ENCODE measurements around the gene ING4.

ING4 gene

GRCh38 chr12:6647083-6647604 lies 15.8 kb downstream of the ING4 start, which contains the start of gene ACRBP:
TSS of gene ACRBP (minus strand) at chr12:6647432. CDS start at chr12:6647366, 66 bp downstream.
- H3K4me2 ChIP-seq (ENCODE audit: low read length, poor library complexity, severe bottlenecking) = no peak within 1 kb of the TSS
- peaks cover 2% of the 10 kb centered on the region for H3K79me1 ChIP-seq (replicated peaks; ENCODE audit: low read length, poor library complexity, severe bottlenecking)
- H3K4me3 ChIP-seq (ENCODE audit: insufficient read depth in 1 of 2, low read depth in 1 of 2, low read length in 2 of 2) = peak within 1 kb of the TSS in 1 of 2 experiments; percentile 77
- H3K27ac ChIP-seq (ENCODE audit: low read length, poor library complexity, severe bottlenecking) = no peak within 1 kb of the TSS
- no peak within 1 kb of the TSS for H2AK5ac ChIP-seq (ENCODE audit: low read length, severe bottlenecking)
- 23% methylated on average over 38 of the region's 38 CpGs for WGBS
- no peak within 1 kb of the TSS for H3K4ac ChIP-seq (ENCODE audit: low read depth in 1 of 2, low read length in 2 of 2)
- DNase-seq = peak; percentile 34
- no peaks in the 10 kb centered on the region for H3K4me1 ChIP-seq (ENCODE audit: control insufficient read depth, insufficient read depth, low read depth, low read length)
- H3K18ac ChIP-seq (ENCODE audit: low read depth in 1 of 2, low read length in 2 of 2) = no peak within 1 kb of the TSS
- no peak within 1 kb of the TSS for H3K23ac ChIP-seq (ENCODE audit: low read length in 2 of 2)
- peak within 1 kb of the TSS; percentile 57 for H2AFZ ChIP-seq (ENCODE audit: low read depth, low read length)
- no peak within 1 kb of the TSS for H2BK120ac ChIP-seq (ENCODE audit: low read depth, low read length)
- no peak within 1 kb of the TSS for H4K91ac ChIP-seq (ENCODE audit: low read length)
- H3K9me3 ChIP-seq (ENCODE audit: control insufficient read depth, low read length) = peaks cover 24% of the 10 kb centered on the region
- peak within 1 kb of the TSS; percentile 52 for H4K8ac ChIP-seq (ENCODE audit: low read length)
- no peak within 1 kb of the TSS for H2BK5ac ChIP-seq (ENCODE audit: low read depth, low read length, poor library complexity, severe bottlenecking)
- peaks cover 0 to 4% of the 10 kb centered on the region in 2 experiments for H3K27me3 ChIP-seq (ENCODE audit: control insufficient read depth in 1 of 2, insufficient read depth in 1 of 2, low read length in 2 of 2)
- no peak within 1 kb of the TSS for H2BK12ac ChIP-seq (ENCODE audit: low read length in 2 of 2)
- H3K14ac ChIP-seq (ENCODE audit: low read length in 2 of 2) = no peak within 1 kb of the TSS
- peaks cover 30 to 57% of the 10 kb centered on the region in 2 experiments for H3K36me3 ChIP-seq (ENCODE audit: control insufficient read depth in 1 of 2, insufficient read depth in 2 of 2, low read depth in 1 of 2, low read length in 2 of 2)
- H3K9ac ChIP-seq (ENCODE audit: low read length) = peak within 1 kb of the TSS; percentile 76
- H2BK15ac ChIP-seq (ENCODE audit: low read depth, poor library complexity, severe bottlenecking) = no peak within 1 kb of the TSS

GRCh38 chr12:6646276-6647082 lies 16.4 kb downstream of the ING4 start:
- Histone ChIP-seq H2AFZ (ENCODE audit: low read depth, low read length) (peak overlapping the region; percentile 57), H4K91ac (ENCODE audit: low read length) (no peak overlapping the region), H3K14ac (ENCODE audit: low read length in 2 of 2) (no peak overlapping the region), H3K9ac (ENCODE audit: low read length) (peak overlapping the region; percentile 76), H3K4me1 (ENCODE audit: control insufficient read depth, insufficient read depth, low read depth, low read length) (no peaks in the 10 kb centered on the region), H2BK5ac (ENCODE audit: low read depth, low read length, poor library complexity, severe bottlenecking) (no peak overlapping the region), H3K18ac (ENCODE audit: low read depth in 1 of 2, low read length in 2 of 2) (no peak overlapping the region), H3K9me3 (ENCODE audit: control insufficient read depth, low read length) (peaks cover 31% of the 10 kb centered on the region), H2BK15ac (ENCODE audit: low read depth, poor library complexity, severe bottlenecking) (no peak overlapping the region), H3K23ac (ENCODE audit: low read length in 2 of 2) (no peak overlapping the region), H2BK12ac (ENCODE audit: low read length in 2 of 2) (no peak overlapping the region), H3K4ac (ENCODE audit: low read depth in 1 of 2, low read length in 2 of 2) (no peak overlapping the region), H4K8ac (ENCODE audit: low read length) (peak overlapping the region; percentile 52), H3K36me3 (ENCODE audit: control insufficient read depth in 1 of 2, insufficient read depth in 2 of 2, low read depth in 1 of 2, low read length in 2 of 2) (peaks cover 26 to 50% of the 10 kb centered on the region in 2 experiments), H2BK120ac (ENCODE audit: low read depth, low read length) (no peak overlapping the region), H3K4me2 (ENCODE audit: low read length, poor library complexity, severe bottlenecking) (no peak overlapping the region), H3K27me3 (ENCODE audit: control insufficient read depth in 1 of 2, insufficient read depth in 1 of 2, low read length in 2 of 2) (peaks cover 0 to 6% of the 10 kb centered on the region in 2 experiments), H2AK5ac (ENCODE audit: low read length, severe bottlenecking) (no peak overlapping the region), H3K79me1 (replicated peaks; ENCODE audit: low read length, poor library complexity, severe bottlenecking) (peaks cover 2% of the 10 kb centered on the region), H3K27ac (ENCODE audit: low read length, poor library complexity, severe bottlenecking) (no peak overlapping the region), H3K4me3 (ENCODE audit: insufficient read depth in 1 of 2, low read depth in 1 of 2, low read length in 2 of 2) (peak overlapping the region in 1 of 2 experiments; percentile 77)
- no peak for DNase-seq
- 82% methylated on average over 28 of the region's 28 CpGs for WGBS

- 43% methylated on average over 5 of the region's 5 CpGs for WGBS
- Histone ChIP-seq H3K4me3 (ENCODE audit: insufficient read depth in 1 of 2, low read depth in 1 of 2, low read length in 2 of 2) (no peak overlapping the region), H2BK15ac (ENCODE audit: low read depth, poor library complexity, severe bottlenecking) (no peak overlapping the region), H3K27ac (ENCODE audit: low read length, poor library complexity, severe bottlenecking) (no peak overlapping the region), H3K18ac (ENCODE audit: low read depth in 1 of 2, low read length in 2 of 2) (no peak overlapping the region), H3K4me1 (ENCODE audit: control insufficient read depth, insufficient read depth, low read depth, low read length) (no peaks in the 10 kb centered on the region), H3K4me2 (ENCODE audit: low read length, poor library complexity, severe bottlenecking) (no peak overlapping the region), H3K4ac (ENCODE audit: low read depth in 1 of 2, low read length in 2 of 2) (no peak overlapping the region), H3K9me3 (ENCODE audit: control insufficient read depth, low read length) (peaks cover 40% of the 10 kb centered on the region), H4K8ac (ENCODE audit: low read length) (no peak overlapping the region), H3K79me1 (replicated peaks; ENCODE audit: low read length, poor library complexity, severe bottlenecking) (no peaks in the 10 kb centered on the region), H3K9ac (ENCODE audit: low read length) (no peak overlapping the region), H4K91ac (ENCODE audit: low read length) (no peak overlapping the region), H3K23ac (ENCODE audit: low read length in 2 of 2) (no peak overlapping the region), H2AK5ac (ENCODE audit: low read length, severe bottlenecking) (no peak overlapping the region), H2BK12ac (ENCODE audit: low read length in 2 of 2) (no peak overlapping the region), H3K36me3 (ENCODE audit: control insufficient read depth in 1 of 2, insufficient read depth in 2 of 2, low read depth in 1 of 2, low read length in 2 of 2) (peaks cover 10 to 34% of the 10 kb centered on the region in 2 experiments), H3K27me3 (ENCODE audit: control insufficient read depth in 1 of 2, insufficient read depth in 1 of 2, low read length in 2 of 2) (peaks cover 5 to 20% of the 10 kb centered on the region in 2 experiments), H3K14ac (ENCODE audit: low read length in 2 of 2) (no peak overlapping the region), H2AFZ (ENCODE audit: low read depth, low read length) (no peak overlapping the region), H2BK5ac (ENCODE audit: low read depth, low read length, poor library complexity, severe bottlenecking) (no peak overlapping the region), H2BK120ac (ENCODE audit: low read depth, low read length) (no peak overlapping the region)
- no peak for DNase-seq
These were observed 18.0 kb downstream of the ING4 start for GRCh38 chr12:6644903-6645302.

GRCh38 chr12:6644257-6644596 lies 18.7 kb downstream of the ING4 start:
- Histone ChIP-seq H3K9me3 (ENCODE audit: control insufficient read depth, low read length) (peaks cover 40% of the 10 kb centered on the region), H2AFZ (ENCODE audit: low read depth, low read length) (no peak overlapping the region), H3K4me1 (ENCODE audit: control insufficient read depth, insufficient read depth, low read depth, low read length) (no peaks in the 10 kb centered on the region), H4K8ac (ENCODE audit: low read length) (no peak overlapping the region), H3K79me1 (replicated peaks; ENCODE audit: low read length, poor library complexity, severe bottlenecking) (no peaks in the 10 kb centered on the region), H2AK5ac (ENCODE audit: low read length, severe bottlenecking) (no peak overlapping the region), H3K36me3 (ENCODE audit: control insufficient read depth in 1 of 2, insufficient read depth in 2 of 2, low read depth in 1 of 2, low read length in 2 of 2) (peaks cover 8 to 31% of the 10 kb centered on the region in 2 experiments), H2BK5ac (ENCODE audit: low read depth, low read length, poor library complexity, severe bottlenecking) (no peak overlapping the region), H3K9ac (ENCODE audit: low read length) (no peak overlapping the region), H3K23ac (ENCODE audit: low read length in 2 of 2) (no peak overlapping the region), H3K27me3 (ENCODE audit: control insufficient read depth in 1 of 2, insufficient read depth in 1 of 2, low read length in 2 of 2) (peaks cover 9 to 27% of the 10 kb centered on the region in 2 experiments), H3K27ac (ENCODE audit: low read length, poor library complexity, severe bottlenecking) (no peak overlapping the region), H3K18ac (ENCODE audit: low read depth in 1 of 2, low read length in 2 of 2) (no peak overlapping the region), H3K4me3 (ENCODE audit: insufficient read depth in 1 of 2, low read depth in 1 of 2, low read length in 2 of 2) (no peak overlapping the region), H2BK120ac (ENCODE audit: low read depth, low read length) (no peak overlapping the region), H2BK12ac (ENCODE audit: low read length in 2 of 2) (no peak overlapping the region), H3K14ac (ENCODE audit: low read length in 2 of 2) (no peak overlapping the region), H4K91ac (ENCODE audit: low read length) (no peak overlapping the region), H3K4ac (ENCODE audit: low read depth in 1 of 2, low read length in 2 of 2) (no peak overlapping the region), H3K4me2 (ENCODE audit: low read length, poor library complexity, severe bottlenecking) (no peak overlapping the region), H2BK15ac (ENCODE audit: low read depth, poor library complexity, severe bottlenecking) (no peak overlapping the region)
- no peak for DNase-seq
- 68% methylated on average over 6 of the region's 6 CpGs for whole genome bisulfite sequencing

All from mesenchymal stem cell (in vitro differentiated cells and primary cell).